ENCODE data around the gene CPHXL.

DNA sequence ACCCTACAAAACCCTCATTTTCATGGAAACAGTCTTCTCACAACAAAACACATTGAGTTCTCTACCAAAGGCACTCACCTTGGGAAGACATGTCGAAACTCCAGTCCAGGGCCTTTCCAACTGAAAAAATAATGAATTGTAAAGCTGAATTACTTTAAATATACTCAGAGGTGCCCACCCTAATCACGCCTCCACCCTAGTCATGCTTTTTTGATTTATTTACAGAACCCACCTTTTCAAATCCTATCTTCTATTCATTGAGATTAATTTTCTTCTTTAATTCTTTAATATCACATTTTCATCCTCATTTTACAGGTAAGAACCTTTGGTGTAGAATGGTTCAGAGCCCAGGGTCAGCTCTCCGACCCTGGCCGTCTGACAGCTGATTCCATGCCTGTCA lies 49.4 kb downstream of the CPHXL start, which contains the start of gene CPHXL2:
- TF ChIP-seq, protein P1, sequence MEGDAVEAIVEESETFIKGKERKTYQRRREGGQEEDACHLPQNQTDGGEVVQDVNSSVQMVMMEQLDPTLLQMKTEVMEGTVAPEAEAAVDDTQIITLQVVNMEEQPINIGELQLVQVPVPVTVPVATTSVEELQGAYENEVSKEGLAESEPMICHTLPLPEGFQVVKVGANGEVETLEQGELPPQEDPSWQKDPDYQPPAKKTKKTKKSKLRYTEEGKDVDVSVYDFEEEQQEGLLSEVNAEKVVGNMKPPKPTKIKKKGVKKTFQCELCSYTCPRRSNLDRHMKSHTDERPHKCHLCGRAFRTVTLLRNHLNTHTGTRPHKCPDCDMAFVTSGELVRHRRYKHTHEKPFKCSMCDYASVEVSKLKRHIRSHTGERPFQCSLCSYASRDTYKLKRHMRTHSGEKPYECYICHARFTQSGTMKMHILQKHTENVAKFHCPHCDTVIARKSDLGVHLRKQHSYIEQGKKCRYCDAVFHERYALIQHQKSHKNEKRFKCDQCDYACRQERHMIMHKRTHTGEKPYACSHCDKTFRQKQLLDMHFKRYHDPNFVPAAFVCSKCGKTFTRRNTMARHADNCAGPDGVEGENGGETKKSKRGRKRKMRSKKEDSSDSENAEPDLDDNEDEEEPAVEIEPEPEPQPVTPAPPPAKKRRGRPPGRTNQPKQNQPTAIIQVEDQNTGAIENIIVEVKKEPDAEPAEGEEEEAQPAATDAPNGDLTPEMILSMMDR (IDR thresholded peaks at IDR 0.05): no peak
- TF ChIP-seq, protein P2, sequence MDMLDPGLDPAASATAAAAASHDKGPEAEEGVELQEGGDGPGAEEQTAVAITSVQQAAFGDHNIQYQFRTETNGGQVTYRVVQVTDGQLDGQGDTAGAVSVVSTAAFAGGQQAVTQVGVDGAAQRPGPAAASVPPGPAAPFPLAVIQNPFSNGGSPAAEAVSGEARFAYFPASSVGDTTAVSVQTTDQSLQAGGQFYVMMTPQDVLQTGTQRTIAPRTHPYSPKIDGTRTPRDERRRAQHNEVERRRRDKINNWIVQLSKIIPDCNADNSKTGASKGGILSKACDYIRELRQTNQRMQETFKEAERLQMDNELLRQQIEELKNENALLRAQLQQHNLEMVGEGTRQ (IDR thresholded peaks at IDR 0.05): no peak
- TF ChIP-seq MAZ (IDR thresholded peaks at IDR 0.05; ENCODE audit: borderline replicate concordance, low read depth, low read length) (no peak), POLR2A (IDR thresholded peaks at IDR 0.05; ENCODE audit: low read length) (no peak), BHLHE40 (IDR thresholded peaks at IDR 0.05; ENCODE audit: low read depth, low read length) (no peak), GATA3 (IDR thresholded peaks at IDR 0.05; ENCODE audit: borderline replicate concordance) (no peak)
- TF ChIP-seq, protein P3, sequence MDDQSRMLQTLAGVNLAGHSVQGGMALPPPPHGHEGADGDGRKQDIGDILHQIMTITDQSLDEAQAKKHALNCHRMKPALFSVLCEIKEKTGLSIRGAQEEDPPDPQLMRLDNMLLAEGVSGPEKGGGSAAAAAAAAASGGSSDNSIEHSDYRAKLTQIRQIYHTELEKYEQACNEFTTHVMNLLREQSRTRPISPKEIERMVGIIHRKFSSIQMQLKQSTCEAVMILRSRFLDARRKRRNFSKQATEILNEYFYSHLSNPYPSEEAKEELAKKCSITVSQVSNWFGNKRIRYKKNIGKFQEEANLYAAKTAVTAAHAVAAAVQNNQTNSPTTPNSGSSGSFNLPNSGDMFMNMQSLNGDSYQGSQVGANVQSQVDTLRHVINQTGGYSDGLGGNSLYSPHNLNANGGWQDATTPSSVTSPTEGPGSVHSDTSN (IDR thresholded peaks at IDR 0.05): no peak
- TF ChIP-seq, protein P4, sequence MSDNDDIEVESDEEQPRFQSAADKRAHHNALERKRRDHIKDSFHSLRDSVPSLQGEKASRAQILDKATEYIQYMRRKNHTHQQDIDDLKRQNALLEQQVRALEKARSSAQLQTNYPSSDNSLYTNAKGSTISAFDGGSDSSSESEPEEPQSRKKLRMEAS (IDR thresholded peaks at IDR 0.05): no peak
- TF ChIP-seq, protein P5, sequence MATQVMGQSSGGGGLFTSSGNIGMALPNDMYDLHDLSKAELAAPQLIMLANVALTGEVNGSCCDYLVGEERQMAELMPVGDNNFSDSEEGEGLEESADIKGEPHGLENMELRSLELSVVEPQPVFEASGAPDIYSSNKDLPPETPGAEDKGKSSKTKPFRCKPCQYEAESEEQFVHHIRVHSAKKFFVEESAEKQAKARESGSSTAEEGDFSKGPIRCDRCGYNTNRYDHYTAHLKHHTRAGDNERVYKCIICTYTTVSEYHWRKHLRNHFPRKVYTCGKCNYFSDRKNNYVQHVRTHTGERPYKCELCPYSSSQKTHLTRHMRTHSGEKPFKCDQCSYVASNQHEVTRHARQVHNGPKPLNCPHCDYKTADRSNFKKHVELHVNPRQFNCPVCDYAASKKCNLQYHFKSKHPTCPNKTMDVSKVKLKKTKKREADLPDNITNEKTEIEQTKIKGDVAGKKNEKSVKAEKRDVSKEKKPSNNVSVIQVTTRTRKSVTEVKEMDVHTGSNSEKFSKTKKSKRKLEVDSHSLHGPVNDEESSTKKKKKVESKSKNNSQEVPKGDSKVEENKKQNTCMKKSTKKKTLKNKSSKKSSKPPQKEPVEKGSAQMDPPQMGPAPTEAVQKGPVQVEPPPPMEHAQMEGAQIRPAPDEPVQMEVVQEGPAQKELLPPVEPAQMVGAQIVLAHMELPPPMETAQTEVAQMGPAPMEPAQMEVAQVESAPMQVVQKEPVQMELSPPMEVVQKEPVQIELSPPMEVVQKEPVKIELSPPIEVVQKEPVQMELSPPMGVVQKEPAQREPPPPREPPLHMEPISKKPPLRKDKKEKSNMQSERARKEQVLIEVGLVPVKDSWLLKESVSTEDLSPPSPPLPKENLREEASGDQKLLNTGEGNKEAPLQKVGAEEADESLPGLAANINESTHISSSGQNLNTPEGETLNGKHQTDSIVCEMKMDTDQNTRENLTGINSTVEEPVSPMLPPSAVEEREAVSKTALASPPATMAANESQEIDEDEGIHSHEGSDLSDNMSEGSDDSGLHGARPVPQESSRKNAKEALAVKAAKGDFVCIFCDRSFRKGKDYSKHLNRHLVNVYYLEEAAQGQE (IDR thresholded peaks at IDR 0.05): no peak

All from A549 (cell line).